Measurements from ENCODE around the gene BSN. TPM values are rescaled to one million over a fixed set of nuclear protein-coding genes. Genes with fewer than 3 reads are reported as not detected.

The BSN gene
- total RNA-seq, 1 donor from 2014 or later, result 0.09 TPM

DNA sequence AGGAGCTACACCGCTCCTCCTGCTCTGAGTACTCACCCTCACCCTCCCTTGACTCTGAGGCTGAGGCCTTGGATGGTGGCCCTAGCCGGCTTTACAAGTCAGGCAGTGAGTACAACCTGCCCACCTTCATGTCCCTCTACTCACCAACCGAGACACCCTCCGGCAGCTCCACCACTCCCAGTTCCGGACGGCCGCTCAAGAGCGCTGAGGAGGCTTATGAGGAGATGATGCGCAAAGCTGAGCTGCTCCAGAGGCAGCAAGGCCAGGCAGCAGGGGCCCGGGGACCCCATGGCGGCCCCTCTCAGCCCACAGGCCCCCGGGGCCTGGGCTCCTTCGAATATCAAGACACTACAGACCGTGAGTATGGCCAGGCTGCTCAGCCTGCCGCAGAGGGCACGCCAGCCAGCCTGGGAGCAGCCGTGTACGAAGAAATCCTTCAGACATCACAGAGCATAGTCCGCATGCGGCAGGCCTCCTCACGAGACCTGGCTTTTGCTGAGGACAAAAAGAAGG, 98.7 kb downstream of the BSN start:
- Mint-ChIP-seq H3K36me3 (ENCODE audit: low read depth) (no peaks in the 10 kb centered on the region), H3K9me3 (no peaks in the 10 kb centered on the region), H3K27ac (no peak overlapping the region), H3K4me3 (no peak overlapping the region), H3K27me3 (peaks cover 2% of the 10 kb centered on the region), H3K4me1 (no peaks in the 10 kb centered on the region)
- intact Hi-C loops (cut with micrococcal nuclease), result no loop called here
- DNase-seq, result no peak

DNA sequence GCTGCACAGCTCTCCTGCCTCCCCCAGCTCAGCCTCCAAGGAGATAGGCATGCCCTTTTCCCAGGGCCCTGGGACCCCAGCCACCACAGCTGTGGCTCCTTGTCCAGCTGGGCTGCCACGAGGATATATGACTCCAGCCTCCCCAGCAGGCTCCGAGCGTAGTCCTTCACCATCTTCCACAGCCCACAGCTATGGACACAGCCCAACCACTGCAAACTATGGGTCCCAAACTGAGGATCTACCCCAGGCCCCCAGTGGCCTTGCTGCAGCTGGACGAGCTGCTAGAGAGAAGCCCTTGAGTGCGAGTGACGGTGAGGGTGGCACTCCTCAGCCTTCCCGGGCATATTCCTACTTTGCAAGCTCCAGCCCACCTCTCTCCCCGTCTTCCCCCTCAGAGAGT, 99.3 kb downstream of the BSN start:
- no peak for DNase-seq
- Mint-ChIP-seq H3K27ac (no peak overlapping the region), H3K27me3 (peaks cover 2% of the 10 kb centered on the region), H3K9me3 (no peaks in the 10 kb centered on the region), H3K4me1 (no peaks in the 10 kb centered on the region), H3K4me3 (no peak overlapping the region), H3K36me3 (ENCODE audit: low read depth) (no peaks in the 10 kb centered on the region)
- intact Hi-C loops (cut with micrococcal nuclease), result no loop called here

DNA sequence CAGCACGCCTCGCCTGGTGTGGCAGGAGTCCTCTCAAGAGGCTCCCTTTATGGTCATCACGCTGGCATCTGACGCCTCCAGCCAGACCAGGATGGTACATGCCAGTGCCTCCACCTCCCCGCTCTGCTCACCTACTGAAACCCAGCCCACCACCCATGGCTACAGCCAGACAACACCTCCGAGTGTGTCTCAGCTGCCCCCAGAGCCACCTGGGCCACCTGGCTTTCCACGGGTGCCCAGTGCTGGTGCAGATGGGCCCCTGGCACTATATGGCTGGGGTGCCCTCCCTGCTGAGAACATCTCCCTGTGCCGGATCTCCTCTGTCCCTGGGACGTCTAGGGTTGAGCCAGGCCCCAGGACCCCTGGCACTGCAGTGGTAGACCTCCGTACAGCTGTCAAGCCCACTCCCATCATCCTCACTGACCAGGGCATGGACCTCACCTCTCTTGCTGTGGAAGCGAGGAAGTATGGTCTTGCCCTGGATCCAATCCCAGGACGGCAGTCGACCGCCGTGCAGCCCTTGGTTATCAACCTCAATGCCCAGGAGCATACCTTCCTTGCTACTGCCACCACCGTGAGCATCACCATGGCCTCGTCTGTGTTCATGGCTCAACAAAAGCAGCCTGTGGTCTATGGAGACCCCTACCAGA, 100.0 kb downstream of the BSN start:
- Mint-ChIP-seq H3K4me3 (no peak overlapping the region), H3K36me3 (ENCODE audit: low read depth) (no peaks in the 10 kb centered on the region)

DNA sequence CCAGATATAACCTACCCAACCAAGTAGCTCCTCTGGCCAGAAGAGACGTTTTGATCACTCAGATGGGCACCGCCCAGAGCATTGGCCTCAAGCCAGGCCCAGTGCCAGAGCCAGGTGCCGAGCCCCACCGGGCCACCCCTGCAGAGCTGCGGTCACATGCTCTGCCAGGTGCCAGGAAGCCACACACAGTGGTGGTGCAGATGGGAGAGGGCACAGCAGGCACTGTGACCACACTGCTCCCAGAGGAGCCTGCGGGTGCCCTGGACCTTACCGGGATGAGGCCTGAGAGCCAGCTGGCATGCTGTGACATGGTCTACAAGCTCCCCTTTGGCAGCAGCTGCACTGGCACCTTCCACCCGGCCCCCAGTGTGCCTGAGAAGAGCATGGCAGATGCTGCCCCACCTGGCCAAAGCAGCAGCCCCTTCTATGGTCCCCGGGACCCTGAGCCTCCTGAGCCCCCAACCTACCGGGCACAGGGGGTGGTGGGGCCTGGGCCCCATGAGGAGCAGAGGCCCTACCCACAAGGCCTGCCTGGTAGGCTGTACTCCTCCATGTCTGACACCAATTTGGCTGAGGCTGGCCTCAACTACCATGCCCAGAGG, 100.8 kb downstream of the BSN start:
- no peak overlapping the region for H3K4me3 Mint-ChIP-seq
- peaks cover 2% of the 10 kb centered on the region for H3K27me3 Mint-ChIP-seq
- intact Hi-C loops (cut with micrococcal nuclease), result no loop called here
- H3K36me3 Mint-ChIP-seq (ENCODE audit: low read depth), result no peaks in the 10 kb centered on the region
- H3K9me3 Mint-ChIP-seq, result no peaks in the 10 kb centered on the region
- DNase-seq, result no peak
- no peak overlapping the region for H3K27ac Mint-ChIP-seq
- H3K4me1 Mint-ChIP-seq, result no peaks in the 10 kb centered on the region

More for the DNA sequence above, 100.0 kb downstream of the BSN start:
- Mint-ChIP-seq H3K27ac (no peak overlapping the region), H3K4me1 (no peaks in the 10 kb centered on the region), H3K27me3 (peaks cover 2% of the 10 kb centered on the region), H3K9me3 (no peaks in the 10 kb centered on the region)
- DNase-seq, result no peak
- intact Hi-C loops (cut with micrococcal nuclease), result no loop called here

DNA sequence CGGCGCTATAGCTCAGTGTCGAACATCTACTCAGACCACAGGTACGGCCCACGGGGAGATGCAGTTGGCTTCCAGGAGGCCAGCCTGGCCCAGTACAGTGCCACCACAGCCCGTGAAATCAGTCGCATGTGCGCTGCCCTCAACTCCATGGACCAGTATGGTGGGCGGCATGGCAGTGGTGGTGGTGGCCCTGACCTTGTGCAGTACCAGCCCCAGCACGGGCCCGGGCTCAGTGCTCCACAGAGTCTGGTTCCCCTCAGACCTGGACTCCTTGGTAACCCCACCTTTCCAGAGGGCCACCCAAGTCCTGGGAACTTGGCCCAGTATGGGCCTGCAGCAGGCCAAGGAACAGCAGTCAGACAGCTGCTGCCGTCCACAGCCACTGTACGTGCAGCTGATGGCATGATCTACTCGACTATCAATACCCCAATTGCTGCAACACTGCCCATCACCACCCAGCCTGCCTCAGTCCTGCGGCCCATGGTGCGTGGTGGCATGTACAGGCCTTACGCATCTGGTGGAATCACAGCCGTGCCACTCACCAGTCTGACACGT, 101.5 kb downstream of the BSN start:
- Mint-ChIP-seq H3K27me3 (peaks cover 2% of the 10 kb centered on the region), H3K4me3 (no peak overlapping the region), H3K4me1 (no peaks in the 10 kb centered on the region), H3K36me3 (ENCODE audit: low read depth) (no peaks in the 10 kb centered on the region), H3K27ac (no peak overlapping the region), H3K9me3 (no peaks in the 10 kb centered on the region)
- intact Hi-C loops (cut with micrococcal nuclease), result no loop called here
- DNase-seq, result no peak

DNA sequence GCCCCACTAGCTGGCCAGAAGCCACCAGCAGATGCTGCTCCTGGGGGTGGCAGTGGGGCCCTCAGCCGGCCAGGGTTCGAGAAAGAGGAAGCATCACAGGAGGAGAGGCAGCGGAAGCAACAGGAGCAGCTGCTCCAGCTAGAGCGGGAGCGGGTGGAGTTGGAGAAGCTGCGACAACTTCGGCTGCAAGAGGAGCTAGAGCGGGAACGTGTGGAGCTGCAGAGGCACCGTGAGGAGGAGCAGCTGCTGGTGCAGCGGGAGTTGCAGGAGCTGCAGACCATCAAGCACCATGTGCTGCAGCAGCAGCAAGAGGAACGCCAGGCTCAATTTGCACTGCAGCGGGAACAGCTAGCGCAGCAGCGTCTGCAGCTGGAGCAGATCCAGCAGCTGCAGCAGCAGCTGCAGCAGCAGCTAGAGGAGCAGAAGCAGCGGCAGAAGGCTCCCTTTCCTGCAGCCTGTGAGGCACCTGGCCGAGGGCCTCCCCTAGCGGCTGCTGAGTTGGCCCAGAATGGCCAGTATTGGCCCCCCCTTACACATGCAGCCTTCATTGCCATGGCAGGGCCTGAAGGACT, 102.3 kb downstream of the BSN start:
- Mint-ChIP-seq H3K4me1 (no peaks in the 10 kb centered on the region), H3K4me3 (no peak overlapping the region), H3K36me3 (ENCODE audit: low read depth) (no peaks in the 10 kb centered on the region), H3K9me3 (no peaks in the 10 kb centered on the region), H3K27me3 (peaks cover 2% of the 10 kb centered on the region), H3K27ac (no peak overlapping the region)
- intact Hi-C loops (cut with micrococcal nuclease), result no loop called here
- no peak for DNase-seq

DNA sequence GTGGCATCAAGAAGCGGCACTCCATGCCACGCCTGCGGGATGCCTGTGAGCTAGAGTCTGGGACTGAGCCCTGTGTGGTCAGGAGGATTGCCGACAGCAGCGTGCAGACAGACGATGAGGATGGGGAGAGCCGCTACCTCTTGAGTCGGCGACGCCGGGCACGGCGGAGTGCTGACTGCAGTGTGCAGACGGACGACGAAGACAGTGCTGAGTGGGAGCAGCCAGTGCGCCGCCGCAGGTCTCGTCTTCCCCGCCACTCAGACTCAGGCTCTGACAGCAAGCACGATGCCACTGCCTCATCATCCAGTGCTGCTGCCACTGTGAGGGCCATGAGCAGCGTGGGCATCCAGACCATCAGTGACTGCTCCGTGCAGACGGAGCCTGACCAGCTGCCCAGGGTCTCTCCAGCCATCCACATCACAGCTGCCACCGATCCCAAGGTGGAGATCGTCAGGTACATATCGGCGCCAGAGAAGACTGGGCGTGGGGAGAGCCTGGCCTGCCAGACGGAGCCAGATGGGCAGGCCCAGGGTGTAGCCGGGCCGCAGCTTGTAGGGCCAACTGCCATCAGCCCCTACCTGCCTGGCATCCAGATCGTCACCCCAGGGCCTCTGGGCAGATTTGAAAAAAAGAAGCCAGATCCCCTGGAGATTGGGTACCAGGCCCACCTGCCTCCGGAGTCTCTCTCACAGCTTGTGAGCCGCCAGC, 103.1 kb downstream of the BSN start:
- Mint-ChIP-seq H3K36me3 (ENCODE audit: low read depth) (no peaks in the 10 kb centered on the region), H3K4me3 (no peak overlapping the region), H3K9me3 (no peaks in the 10 kb centered on the region), H3K4me1 (no peaks in the 10 kb centered on the region), H3K27me3 (peaks cover 2% of the 10 kb centered on the region), H3K27ac (no peak overlapping the region)
- no peak for DNase-seq
- intact Hi-C loops (cut with micrococcal nuclease), result no loop called here

DNA sequence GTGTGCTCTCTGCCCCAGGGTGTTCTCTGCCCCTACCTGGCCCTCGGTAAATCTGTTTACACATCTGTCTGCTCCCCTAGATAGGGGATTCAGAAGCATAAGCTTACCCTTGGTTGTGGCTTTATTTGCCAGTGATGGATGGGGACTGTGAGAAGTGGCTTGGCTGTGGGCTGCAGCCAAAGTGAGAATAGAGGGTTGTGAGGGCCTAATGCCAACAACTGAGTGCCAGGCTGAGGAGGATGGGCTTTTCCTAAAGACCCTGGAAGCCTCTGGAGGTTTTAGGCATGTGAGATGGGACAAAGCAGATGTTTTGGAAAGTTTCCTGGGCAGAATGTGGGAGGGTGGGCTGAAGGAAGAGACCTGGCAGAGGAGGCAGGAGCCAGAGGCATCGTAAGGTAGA, 104.4 kb downstream of the BSN start:
- no peaks in the 10 kb centered on the region for H3K9me3 Mint-ChIP-seq
- no peak overlapping the region for H3K27ac Mint-ChIP-seq
- DNase-seq, result no peak
- no peaks in the 10 kb centered on the region for H3K4me1 Mint-ChIP-seq
- intact Hi-C loops (cut with micrococcal nuclease), result no loop called here
- H3K36me3 Mint-ChIP-seq (ENCODE audit: low read depth), result no peaks in the 10 kb centered on the region
- H3K4me3 Mint-ChIP-seq, result no peak overlapping the region
- peaks cover 2% of the 10 kb centered on the region for H3K27me3 Mint-ChIP-seq

DNA sequence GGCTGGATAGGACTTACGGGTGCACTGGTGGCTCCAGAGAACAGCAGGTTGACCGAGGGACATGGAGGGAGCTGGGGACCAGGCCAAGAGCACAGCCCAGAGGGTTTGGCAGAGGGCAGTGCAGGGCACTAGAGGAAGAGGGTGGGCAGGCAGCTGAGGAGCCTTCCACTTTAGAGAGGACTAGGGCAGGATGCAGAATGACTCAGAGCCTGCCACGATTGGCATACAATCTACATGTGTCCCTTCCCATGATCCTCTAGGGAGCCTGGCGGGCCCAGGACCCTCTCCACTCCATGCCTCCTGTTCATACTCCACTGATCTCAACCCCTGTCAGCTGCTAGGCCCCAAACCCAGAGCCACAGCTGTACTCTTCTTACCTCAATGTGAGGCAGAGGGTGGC, 105.5 kb downstream of the BSN start:
- no peak for DNase-seq
- Mint-ChIP-seq H3K9me3 (no peaks in the 10 kb centered on the region), H3K27me3 (peaks cover 2% of the 10 kb centered on the region), H3K36me3 (ENCODE audit: low read depth) (no peaks in the 10 kb centered on the region), H3K4me1 (no peaks in the 10 kb centered on the region), H3K27ac (no peak overlapping the region), H3K4me3 (no peak overlapping the region)
- intact Hi-C loops (cut with micrococcal nuclease), result no loop called here

DNA sequence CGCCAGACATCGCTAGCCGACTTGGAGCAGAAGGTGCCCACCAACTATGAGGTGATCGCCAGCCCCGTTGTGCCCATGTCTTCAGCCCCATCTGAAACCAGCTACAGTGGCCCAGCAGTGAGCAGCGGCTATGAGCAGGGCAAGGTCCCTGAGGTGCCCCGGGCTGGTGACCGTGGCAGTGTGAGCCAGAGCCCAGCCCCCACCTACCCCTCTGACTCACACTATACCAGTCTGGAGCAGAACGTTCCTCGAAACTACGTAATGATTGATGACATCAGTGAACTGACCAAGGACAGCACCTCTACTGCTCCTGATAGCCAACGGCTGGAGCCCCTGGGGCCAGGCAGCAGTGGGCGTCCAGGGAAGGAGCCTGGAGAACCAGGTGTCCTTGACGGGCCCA, 107.0 kb downstream of the BSN start:
- Mint-ChIP-seq H3K9me3 (no peaks in the 10 kb centered on the region), H3K4me3 (no peak overlapping the region), H3K36me3 (ENCODE audit: low read depth) (no peaks in the 10 kb centered on the region), H3K27ac (no peak overlapping the region), H3K27me3 (peaks cover 2% of the 10 kb centered on the region), H3K4me1 (peaks cover 2% of the 10 kb centered on the region)
- intact Hi-C loops (cut with micrococcal nuclease), result no loop called here
- DNase-seq, result no peak

DNA sequence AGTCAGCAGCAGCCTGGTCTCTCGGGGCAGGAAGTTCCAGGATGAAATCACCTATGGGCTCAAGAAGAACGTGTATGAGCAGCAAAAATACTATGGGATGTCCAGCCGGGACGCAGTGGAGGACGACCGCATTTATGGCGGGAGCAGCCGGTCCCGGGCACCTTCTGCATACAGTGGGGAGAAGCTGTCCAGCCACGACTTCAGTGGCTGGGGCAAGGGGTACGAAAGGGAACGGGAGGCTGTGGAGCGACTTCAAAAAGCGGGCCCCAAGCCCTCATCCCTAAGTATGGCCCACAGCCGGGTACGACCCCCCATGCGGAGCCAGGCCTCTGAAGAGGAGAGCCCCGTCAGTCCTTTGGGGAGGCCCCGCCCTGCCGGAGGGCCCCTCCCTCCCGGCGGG, 107.7 kb downstream of the BSN start:
- no peak for DNase-seq
- intact Hi-C loops (cut with micrococcal nuclease), result no loop called here
- Mint-ChIP-seq H3K27me3 (no peaks in the 10 kb centered on the region), H3K27ac (no peak overlapping the region), H3K4me1 (peaks cover 2% of the 10 kb centered on the region), H3K9me3 (no peaks in the 10 kb centered on the region), H3K36me3 (ENCODE audit: low read depth) (no peaks in the 10 kb centered on the region), H3K4me3 (no peak overlapping the region)

DNA sequence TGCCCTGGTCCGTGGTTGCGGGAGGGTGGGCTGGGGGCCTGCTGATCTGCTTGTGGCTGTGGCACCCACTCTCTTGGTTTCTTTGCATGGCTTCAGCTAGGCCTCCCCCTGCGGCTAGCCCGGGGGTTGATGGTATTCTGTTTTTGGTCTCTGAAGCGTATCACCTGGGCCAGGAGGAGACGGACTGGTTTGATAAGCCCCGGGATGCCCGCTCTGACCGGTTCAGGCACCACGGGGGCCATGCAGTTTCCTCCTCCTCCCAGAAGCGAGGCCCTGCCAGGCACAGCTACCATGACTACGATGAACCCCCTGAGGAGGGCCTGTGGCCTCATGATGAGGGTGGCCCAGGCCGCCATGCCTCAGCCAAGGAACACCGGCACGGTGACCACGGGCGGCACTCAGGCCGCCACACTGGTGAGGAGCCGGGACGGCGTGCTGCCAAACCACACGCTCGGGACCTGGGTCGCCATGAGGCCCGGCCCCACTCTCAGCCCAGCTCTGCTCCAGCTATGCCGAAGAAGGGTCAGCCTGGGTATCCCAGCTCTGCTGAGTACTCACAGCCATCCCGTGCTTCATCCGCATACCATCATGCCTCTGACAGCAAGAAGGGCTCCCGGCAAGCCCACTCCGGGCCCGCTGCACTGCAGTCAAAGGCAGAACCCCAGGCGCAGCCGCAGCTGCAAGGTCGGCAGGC, 108.6 kb downstream of the BSN start:
- DNase-seq, result no peak
- no peaks in the 10 kb centered on the region for H3K9me3 Mint-ChIP-seq
- no peaks in the 10 kb centered on the region for H3K27me3 Mint-ChIP-seq
- no peak overlapping the region for H3K27ac Mint-ChIP-seq
- intact Hi-C loops (cut with micrococcal nuclease), result no loop called here
- H3K4me1 Mint-ChIP-seq, result peaks cover 2% of the 10 kb centered on the region
- H3K4me3 Mint-ChIP-seq, result no peak overlapping the region
- H3K36me3 Mint-ChIP-seq (ENCODE audit: low read depth), result no peaks in the 10 kb centered on the region

DNA sequence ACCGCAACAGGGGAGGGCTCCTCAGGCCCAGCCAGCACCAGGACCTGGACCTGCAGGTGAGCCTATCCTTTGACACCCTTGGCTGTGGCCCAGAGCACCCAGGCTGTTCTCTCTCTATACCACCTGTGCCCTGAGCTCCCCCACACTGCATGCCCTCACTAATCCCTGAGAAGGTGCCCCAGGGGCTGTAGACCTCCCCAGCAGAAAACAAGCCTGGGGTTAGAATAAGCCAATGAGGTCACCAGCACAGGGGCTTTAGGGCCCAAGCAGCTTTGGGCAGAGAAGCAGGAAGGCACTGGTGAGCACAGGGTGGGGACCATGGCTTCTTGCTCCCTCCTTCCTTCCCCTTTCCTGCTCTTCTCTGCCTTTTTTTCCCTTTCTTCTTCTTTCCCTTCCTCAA, 109.6 kb downstream of the BSN start:
- no peak for DNase-seq
- Mint-ChIP-seq H3K27me3 (no peaks in the 10 kb centered on the region), H3K36me3 (ENCODE audit: low read depth) (no peaks in the 10 kb centered on the region), H3K4me3 (no peak overlapping the region), H3K9me3 (no peaks in the 10 kb centered on the region), H3K4me1 (peaks cover 2% of the 10 kb centered on the region), H3K27ac (no peak overlapping the region)
- intact Hi-C loops (cut with micrococcal nuclease), result no loop called here
